ES-I3 (cell line): ENCODE data around the gene PCED1B.
"Not testable (repeated sequence)": the region's sequence is repeated elsewhere in the genome, so short reads cannot be mapped to it uniquely, and the experiment has no call there.

Experiments
- H3K36me3 ChIP-seq: 2 replicates; pipeline ENCODE4 v1.6.1; 2013; ENCODE audit warnings: mild to moderate bottlenecking, low read length, control low read depth, moderate library complexity; ENCODE audit not compliant: insufficient read depth
- H3K4me1 ChIP-seq: 2 replicates; pipeline ENCODE4 v1.6.1; 2013; ENCODE audit warnings: mild to moderate bottlenecking, control low read depth, low read length; ENCODE audit not compliant: insufficient read depth
- H3K9ac ChIP-seq: 2 replicates; pipeline ENCODE4 v1.6.1; 2013; ENCODE audit warnings: low read depth, mild to moderate bottlenecking, low read length, moderate library complexity
- H3K9me3 ChIP-seq: 2 replicates; pipeline ENCODE4 v1.6.1; 2013; ENCODE audit warnings: mild to moderate bottlenecking, low read length, moderate library complexity; ENCODE audit not compliant: control insufficient read depth, insufficient read depth

PCED1B gene

GRCh38 chr12:47267571-47267970, 188.2 kb downstream of the PCED1B start:
- no peak overlapping the region for H3K9ac ChIP-seq
- H3K4me1 ChIP-seq = no peaks in the 10 kb centered on the region
- H3K9me3 ChIP-seq = no peaks in the 10 kb centered on the region; the same call in 1 of the 2 replicates
- no peaks in the 10 kb centered on the region for H3K36me3 ChIP-seq

- no peaks in the 10 kb centered on the region for H3K4me1 ChIP-seq
- no peaks in the 10 kb centered on the region; the same call in 1 of the 2 replicates for H3K9me3 ChIP-seq
- H3K9ac ChIP-seq = no peak overlapping the region
- H3K36me3 ChIP-seq = no peaks in the 10 kb centered on the region
These were observed 189.4 kb downstream of the PCED1B start for GRCh38 chr12:47268501-47269454.

GRCh38 chr12:47269916-47270315, 190.5 kb downstream of the PCED1B start:
- no peaks in the 10 kb centered on the region for H3K4me1 ChIP-seq
- H3K36me3 ChIP-seq = no peaks in the 10 kb centered on the region
- no peaks in the 10 kb centered on the region; the same call in 1 of the 2 replicates for H3K9me3 ChIP-seq
- no peak overlapping the region for H3K9ac ChIP-seq

- H3K9me3 ChIP-seq = no peaks in the 10 kb centered on the region; the same call in 1 of the 2 replicates
- H3K36me3 ChIP-seq = no peaks in the 10 kb centered on the region
- H3K4me1 ChIP-seq = no peaks in the 10 kb centered on the region
- H3K9ac ChIP-seq = no peak overlapping the region
These were observed 191.6 kb downstream of the PCED1B start for GRCh38 chr12:47270782-47271664.

GRCh38 chr12:47271800-47272239, 192.4 kb downstream of the PCED1B start:
- Histone ChIP-seq H3K36me3 (no peaks in the 10 kb centered on the region), H3K4me1 (no peaks in the 10 kb centered on the region), H3K9me3 (no peaks in the 10 kb centered on the region; the same call in 1 of the 2 replicates), H3K9ac (no peak overlapping the region)

- Histone ChIP-seq H3K9me3 (no peaks in the 10 kb centered on the region; the same call in 1 of the 2 replicates), H3K36me3 (no peaks in the 10 kb centered on the region), H3K4me1 (peaks cover 5% of the 10 kb centered on the region; the same call in 1 of the 2 replicates), H3K9ac (no peak overlapping the region)
These were observed 193.2 kb downstream of the PCED1B start for GRCh38 chr12:47272412-47273190.

- H3K9me3 ChIP-seq = no peaks in the 10 kb centered on the region; the same call in 1 of the 2 replicates
- H3K36me3 ChIP-seq = no peaks in the 10 kb centered on the region
- no peak overlapping the region for H3K9ac ChIP-seq
- peaks cover 5% of the 10 kb centered on the region; the same call in 1 of the 2 replicates for H3K4me1 ChIP-seq
These were observed 193.8 kb downstream of the PCED1B start for GRCh38 chr12:47273191-47273626.

- Histone ChIP-seq H3K36me3 (no peaks in the 10 kb centered on the region), H3K4me1 (peaks cover 9% of the 10 kb centered on the region), H3K9ac (no peak overlapping the region), H3K9me3 (no peaks in the 10 kb centered on the region; the same call in 1 of the 2 replicates)
These were observed 195.3 kb downstream of the PCED1B start for GRCh38 chr12:47274760-47275159.

GRCh38 chr12:47276253-47276620, 196.8 kb downstream of the PCED1B start:
- no peak overlapping the region for H3K9ac ChIP-seq
- no peaks in the 10 kb centered on the region for H3K36me3 ChIP-seq
- H3K4me1 ChIP-seq = peaks cover 9% of the 10 kb centered on the region
- H3K9me3 ChIP-seq = no peaks in the 10 kb centered on the region

GRCh38 chr12:47276621-47277309, 197.3 kb downstream of the PCED1B start:
- Histone ChIP-seq H3K9me3 (no peaks in the 10 kb centered on the region), H3K9ac (no peak overlapping the region), H3K36me3 (no peaks in the 10 kb centered on the region), H3K4me1 (peaks cover 9% of the 10 kb centered on the region)

GRCh38 chr12:47277972-47278448, 198.6 kb downstream of the PCED1B start:
- Histone ChIP-seq H3K4me1 (peaks cover 12% of the 10 kb centered on the region), H3K9ac (no peak overlapping the region), H3K36me3 (no peaks in the 10 kb centered on the region)

GRCh38 chr12:47279758-47280157, 200.3 kb downstream of the PCED1B start:
- peaks cover 12% of the 10 kb centered on the region for H3K4me1 ChIP-seq
- not testable (repeated sequence) for H3K9ac ChIP-seq, H3K9me3 ChIP-seq, H3K36me3 ChIP-seq

More at GRCh38 chr12:47277972-47278448, 198.6 kb downstream of the PCED1B start:
- H3K9me3 ChIP-seq = no peaks in the 10 kb centered on the region
